Activated CD8-positive, alpha-beta memory T cell treated with anti-CD3 and anti-CD28 coated beads for 4 hours (primary cell): ENCODE measurements around the gene TMEFF1.

Experiments
- DNase-seq, 2 donors: peaks; one replicate each; pipeline ENCODE4 v3.0.0-alpha.2; 2020; ENCODE audit warnings: low read depth in 2 of 2

TMEFF1 gene

GRCh38 chr9:100602342-100602801 lies 129.4 kb downstream of the TMEFF1 start:
- no peak for DNase-seq

GRCh38 chr9:100605405-100605804 lies 132.5 kb downstream of the TMEFF1 start:
- no peak for DNase-seq

- no peak for DNase-seq
Observed at GRCh38 chr9:100619194-100619593, 146.2 kb downstream of the TMEFF1 start.

DNA sequence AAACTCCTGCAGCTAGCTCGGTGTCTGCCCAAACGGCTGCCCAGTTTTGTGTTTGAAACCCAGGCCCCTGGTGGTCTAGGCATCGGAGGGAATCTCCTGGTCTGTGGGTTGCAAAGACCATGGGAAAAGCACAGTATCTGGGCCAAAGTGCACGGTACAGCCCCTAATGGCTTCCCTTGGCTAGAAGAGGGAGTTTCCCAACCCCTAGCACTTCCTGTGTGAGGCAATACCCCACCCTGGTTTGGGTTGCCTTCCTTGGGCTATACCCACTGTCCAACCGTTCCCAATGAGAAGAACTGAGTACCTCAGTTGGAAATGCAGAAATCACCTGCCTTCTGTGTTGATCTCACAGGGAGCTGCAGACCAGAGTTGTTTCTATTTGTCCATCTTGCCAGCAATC lies 146.7 kb downstream of the TMEFF1 start:
- DNase-seq = no peak

DNA sequence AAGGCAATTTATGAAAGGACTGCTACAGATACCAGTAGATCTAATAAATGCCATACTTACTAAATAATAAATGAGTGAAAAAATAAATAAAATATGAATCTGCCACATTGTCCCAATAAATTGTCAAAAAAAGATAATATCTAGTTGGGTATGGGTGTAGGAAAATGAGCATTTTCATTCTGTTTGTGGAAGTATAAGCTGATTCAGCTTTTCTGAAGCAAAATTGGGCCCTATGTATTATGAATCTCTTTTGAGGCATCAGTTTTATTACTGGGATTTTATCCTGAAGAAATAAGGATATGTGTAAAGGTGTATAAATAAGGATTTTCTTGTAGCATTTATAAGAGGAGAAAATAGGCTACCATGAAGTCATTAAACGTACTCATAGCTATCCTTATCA lies 151.0 kb downstream of the TMEFF1 start:
- DNase-seq = no peak

DNA sequence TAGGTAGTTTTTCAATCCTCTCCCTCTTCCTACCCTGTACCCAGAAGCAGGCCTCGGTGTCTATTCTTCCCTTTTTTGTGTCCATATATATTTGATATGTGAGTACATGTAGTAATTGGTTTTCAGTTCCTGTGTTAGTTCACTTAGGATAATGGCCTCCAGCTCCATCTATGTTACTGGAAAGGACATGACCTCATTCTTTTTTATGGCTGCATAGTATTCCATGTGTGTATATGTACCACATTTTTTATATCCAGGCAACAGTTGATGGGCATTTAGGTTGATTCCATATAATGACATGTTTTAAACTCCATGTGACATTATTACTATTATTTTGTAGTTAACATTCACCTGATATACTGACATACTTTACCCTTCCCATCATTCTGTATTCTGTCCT lies 154.0 kb downstream of the TMEFF1 start:
- DNase-seq = no peak
